Left forelimb (tissue), 1 donor: Measurements from ENCODE around the gene CNP.

Source experiments
- DNase-seq: peaks from one replicate; pipeline ENCODE4 v3.0.0-alpha.2; 2018; ENCODE audit warnings: low spot score

The CNP gene

DNA sequence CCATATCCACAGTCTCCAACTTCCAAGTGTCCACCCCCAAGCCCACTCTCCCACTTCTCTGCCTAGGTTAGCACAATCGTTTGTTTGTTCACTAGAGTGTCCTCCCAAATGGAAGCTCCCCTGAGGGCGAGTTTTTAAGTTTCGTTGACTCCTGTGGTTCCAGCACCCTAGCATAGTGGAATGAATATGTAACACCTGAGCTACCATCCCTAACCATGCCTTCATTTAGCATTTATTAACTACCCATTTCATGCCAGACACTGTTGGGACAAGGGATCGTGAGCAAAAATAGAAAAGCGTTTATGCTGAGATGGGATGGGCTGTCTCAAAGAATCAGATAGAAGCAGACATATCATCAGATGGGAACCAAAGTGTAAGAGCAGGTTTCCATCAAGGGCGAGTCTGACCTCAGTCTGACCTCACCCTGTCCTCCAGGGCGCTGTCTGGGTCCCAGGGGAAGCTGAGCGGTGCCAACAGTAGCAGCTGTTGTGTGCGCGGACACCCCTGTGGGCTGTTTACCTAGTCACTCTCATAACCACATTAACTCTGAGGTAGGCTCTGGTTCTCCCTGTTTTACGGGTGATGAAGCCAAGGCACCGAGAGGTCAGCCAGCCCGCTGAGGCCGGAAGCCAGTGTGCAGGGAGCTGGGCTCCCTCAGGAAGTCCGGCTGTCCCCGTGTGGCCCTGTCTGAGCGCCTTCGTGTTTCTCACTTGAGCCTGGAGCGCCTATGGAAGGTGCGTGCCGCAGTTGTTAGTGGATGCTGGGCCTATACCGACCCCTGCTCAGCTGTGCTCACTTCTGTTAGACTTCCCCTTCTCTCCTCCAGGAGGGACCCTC lies 6.2 kb downstream of the CNP start:
- DNase-seq, result no peak

DNA sequence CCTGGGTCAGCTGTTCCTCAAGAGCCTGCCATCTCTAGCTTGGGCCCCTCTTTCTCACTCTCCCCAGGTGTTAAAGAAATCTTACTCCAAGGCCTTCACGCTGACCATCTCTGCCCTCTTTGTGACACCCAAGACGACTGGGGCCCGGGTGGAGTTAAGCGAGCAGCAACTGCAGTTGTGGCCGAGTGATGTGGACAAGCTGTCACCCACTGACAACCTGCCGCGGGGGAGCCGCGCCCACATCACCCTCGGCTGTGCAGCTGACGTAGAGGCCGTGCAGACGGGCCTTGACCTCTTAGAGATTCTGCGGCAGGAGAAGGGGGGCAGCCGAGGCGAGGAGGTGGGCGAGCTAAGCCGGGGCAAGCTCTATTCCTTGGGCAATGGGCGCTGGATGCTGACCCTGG lies 6.8 kb downstream of the CNP start:
- no peak for DNase-seq

DNA sequence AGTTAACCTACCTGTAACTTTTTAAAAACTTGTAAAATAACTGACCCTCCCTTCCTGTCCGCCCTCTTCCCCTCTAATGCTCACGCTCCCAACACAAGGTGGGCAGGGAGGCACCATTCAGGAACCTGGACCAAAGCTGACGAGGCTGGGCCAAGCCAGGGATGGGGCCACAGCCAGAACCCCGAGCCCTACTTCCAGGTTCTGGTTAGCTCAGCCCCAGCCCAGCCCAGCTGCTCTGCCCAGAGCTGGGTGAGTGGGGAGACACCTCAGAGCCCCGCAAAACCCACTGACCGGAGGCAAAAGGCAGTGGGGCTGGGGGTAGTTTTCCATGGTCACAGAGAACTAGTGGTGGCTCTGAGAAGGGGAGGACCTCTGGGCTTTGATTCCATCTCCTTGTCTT lies 7.4 kb downstream of the CNP start:
- no peak for DNase-seq

DNA sequence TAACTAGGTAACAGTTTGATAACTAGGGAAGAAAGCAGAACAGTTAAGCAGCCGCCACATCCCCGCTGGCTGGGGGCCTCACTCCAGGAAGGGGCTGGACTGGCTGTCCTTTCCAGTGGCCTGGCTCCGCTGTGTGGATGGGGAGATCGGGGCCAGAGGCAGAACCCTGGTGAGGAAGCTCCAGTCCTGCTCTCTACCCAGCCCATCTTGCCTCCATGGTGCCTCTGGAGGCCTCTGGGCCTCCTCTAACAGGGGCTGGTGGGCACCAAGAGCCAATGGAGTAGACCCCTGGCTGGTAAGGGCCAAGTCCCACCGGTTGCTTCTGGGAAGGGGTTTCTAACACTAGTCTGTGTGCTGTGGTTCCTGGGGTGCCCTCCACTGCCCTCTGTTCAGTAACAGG lies 8.1 kb downstream of the CNP start:
- DNase-seq, result no peak

DNA sequence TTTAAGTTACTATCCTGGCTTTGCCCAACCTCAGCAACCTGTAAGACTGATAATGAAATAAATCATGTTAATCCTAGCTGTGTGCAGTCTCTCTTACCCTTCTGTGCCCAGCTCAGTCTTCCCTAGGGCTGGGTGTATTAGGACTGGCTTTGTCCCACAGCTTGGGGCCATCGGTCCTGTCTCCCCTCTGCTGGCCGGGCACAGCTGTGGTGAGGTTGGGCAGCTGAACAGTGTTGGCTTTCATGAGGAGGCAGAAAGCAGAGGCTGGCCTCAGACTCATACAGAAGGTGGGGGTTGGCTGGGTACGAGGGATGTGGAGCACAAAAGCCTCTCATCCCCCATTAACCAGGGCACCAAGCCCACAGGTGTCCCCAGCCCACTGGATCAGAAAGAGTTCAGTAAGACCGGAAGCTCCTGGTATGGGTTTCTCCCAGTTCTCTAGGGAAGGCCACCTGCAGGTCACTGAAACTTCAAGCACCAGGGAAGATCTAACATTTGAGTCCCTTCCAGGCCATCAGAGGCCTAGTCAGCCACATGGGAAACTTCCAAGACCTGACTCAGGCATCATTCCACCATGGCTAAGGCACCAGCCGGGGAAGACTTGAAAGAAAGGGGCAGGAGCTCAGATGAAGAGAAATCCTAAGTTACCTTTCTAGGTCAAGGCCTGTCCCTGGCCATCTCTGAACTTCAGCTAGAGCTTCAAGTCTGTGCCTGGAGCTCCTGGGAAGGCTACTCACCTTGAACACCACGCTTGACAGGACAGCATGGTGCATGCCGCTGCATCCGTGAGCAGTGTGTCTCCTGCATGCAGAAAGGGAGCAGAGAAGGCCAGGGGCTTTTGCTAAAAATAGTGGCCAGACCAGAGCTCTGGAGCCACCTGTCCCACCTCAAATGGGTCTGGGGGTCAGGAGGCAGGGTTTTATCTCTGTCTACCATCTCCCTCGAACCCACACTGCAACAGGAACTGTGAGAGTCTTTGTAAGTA lies 8.8 kb downstream of the CNP start:
- no peak for DNase-seq

DNA sequence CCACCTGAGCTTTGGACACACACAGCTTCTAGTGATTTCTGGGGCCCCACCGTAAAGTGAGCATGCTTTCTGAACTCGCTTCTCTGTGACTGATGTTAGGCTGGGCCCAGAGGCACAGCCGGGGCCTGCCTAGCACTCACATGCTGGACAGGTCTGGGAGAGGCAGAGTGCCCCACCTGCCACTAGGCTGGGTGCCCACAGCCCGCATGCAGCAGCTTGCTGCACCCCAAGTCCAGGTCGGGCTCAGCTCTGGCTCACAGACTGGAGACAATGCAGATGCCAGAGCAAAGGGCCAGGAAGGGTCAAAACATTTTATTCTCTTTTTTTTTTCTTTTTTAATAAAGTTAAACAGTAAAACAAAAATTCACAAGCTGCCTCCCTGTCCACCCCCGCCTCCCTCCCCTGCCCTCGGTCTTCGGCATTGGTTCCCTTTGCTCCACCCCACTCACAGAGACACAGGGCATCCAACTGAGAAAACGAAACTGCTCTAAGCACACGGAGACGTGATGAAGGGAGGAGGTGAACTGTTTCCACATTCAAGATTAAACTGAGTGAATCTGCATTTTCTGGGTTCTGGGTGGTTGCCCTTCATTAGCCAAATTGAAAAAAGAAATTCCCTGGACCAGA lies 9.7 kb downstream of the CNP start:
- no peak for DNase-seq

DNA sequence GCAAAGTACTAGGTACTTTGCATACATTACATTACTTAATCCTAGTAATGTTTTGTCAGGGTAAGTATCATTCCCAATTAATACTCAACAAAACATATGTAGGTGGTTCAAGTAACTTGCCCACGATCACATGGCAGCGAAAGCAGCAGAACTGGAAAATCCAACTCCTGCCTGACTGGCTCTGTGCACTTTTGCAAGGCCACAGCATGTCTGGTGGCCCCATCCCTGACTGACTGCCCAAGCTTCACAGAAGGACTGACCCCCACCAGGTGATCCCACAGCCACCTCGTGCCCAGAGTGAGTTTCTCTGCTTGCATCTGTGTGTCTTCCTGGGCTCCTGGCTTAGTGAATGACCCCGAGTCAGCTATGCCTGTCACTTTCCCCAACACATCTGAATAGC lies 11.4 kb downstream of the CNP start:
- DNase-seq, result no peak

DNA sequence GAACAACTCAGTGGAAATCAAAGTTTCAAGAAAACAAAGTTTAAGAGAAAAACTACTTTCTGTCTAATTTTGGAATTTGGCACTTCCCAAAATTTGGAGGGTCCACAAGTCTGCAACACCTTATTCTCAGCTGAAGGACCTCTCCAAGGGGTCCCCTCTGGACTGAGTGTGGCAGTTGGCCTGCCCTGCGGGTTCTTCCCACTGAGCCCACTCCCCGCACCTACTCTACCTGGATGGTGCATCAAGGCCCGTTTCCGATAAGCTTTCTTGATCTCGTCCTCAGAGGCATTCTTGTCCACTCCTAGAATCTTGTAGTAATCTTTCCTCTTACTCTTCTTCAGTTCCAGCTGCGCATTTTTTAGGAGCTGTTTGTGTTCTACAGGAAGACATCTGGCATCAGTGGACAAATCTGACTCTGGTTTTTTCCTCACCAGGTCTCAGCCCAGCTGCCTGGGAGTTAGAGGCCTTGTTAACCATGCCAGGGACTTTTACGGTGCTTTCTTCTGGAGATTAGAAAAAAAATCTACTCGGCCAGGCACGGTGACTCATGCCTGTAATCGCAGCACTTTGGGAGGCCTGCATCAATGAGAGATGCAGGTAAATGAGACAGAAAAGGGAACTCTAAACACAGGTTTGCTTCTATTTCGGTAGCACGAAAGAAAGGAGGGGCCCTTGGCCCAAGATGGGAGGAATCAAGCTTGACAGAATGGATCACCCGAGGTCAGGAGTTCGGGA lies 15.6 kb downstream of the CNP start:
- DNase-seq, result no peak

DNA sequence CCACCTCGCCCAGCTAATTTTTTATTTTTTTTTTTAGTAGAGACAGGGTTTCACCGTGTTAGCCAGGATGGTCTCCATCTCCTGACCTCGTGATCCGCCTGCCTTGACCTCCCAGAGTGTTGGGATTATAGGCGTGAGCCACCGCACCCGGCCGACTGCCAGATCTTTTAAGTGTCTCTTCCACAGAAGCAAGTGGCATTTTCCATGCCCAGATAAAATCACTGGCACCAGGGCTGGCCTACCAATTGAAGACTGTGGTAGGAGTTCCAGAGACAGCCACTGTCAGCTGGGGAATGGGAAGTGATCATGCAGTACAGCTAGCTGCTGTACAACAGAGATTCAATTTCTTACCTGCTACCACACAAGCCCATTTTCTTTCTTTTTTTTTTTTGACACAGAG lies 17.9 kb downstream of the CNP start:
- DNase-seq, result no peak

DNA sequence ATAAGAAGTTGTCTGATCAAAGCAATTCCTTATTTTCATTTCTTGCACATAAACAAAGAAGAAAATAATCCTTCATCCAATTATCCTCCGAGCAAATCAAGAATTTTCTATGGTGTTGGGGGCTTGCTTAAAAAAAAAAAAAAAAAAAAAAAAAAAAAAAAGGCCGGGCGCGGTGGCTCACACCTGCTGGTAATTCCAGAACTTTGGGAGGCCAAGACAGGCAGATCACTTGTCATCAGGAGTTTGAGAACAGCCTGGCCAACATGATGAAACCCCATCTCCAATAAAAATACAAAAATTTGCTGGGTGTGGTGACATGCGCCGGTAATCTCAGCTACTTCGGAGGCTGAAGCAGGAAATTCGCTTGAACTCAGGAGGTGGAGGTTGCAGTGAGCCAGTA lies 19.3 kb downstream of the CNP start:
- no peak for DNase-seq

DNA sequence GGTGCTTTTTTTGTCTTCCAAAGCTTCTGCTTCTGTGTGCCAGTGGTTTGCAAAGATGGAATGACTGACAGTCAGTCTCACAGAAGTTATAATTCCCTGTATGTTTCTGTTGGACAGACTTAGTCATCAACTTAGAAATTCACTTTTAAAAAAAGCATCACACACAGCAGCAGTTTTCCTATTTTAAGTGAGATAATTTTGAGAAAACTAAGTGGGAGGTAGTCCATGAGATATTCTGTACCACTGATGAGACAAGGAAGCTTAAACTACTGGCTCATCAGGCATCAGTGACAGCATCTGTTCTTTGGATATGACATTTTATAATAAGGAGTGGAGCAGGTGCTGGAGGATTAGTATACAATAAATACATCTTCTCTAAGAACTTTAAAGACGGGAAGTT lies 20.0 kb downstream of the CNP start:
- no peak for DNase-seq

DNA sequence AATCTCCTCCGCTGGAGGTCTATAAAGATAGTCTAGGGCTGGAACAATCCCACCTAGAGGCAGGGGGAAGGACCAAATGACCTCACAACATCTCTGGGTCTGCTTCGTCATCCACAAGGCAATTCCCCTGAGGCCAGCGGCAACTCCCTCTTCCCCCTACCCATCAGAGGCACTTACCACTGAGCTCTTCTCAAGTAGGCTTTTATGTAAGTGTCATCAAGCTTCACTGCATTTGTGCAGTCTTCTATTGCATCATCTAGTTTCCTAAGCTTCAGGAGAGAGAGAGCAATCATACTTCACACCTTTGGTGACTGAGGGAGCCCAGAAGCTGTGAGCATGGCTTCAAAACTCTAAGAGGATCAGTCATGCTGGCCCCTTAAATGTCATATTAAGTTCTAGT lies 21.0 kb downstream of the CNP start:
- no peak for DNase-seq

DNA sequence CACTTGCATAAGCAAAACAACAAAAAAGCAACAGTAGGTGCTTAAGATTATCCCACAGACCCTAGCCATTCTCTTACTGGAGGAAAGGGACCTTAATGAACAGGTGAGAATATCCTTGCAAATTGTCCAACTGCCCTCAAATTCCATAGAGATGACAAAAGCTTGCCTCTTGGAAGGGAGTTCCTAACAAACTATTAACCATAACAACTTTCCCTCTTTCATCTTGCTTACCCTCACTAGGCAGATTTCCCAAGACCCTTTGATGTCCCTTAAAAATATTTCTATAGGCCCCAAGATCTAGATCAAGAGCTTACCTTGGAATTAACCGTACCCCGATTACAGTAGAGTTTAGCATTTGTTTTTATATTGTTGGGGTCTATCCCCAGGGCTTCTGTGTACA lies 21.8 kb downstream of the CNP start:
- DNase-seq, result no peak

DNA sequence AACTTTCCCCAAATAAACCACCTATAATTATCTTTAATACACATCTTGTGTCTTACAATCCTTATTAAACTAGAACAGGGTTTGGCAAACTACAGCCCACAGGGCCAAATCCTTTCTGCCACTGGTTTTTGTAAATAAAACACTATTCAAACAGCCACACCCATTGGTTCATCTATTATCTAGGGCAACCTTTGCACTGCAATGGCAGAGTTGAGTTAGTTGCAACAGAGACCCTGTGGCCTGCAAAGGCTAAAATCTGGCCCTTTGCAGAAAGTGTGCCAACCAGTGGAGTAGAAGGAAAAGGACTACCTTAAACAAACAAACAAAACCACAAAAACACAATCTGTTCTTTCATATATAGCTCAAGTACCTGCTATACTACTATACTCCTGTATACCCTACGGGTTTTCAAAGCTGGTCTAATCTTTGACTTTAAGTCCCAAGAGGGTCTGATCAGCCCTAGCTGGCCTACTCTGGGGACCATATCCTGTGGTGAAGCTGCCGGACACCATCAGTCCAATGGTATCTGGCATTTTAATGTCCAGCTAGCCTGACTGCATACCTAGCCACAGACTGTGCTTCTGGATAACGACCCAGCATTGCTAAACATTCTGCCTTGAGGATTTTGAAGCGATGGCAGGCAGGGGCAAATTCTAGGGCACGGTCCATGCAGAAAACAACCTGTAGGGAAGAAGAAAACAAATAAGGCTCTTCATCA lies 23.3 kb downstream of the CNP start:
- no peak for DNase-seq

DNA sequence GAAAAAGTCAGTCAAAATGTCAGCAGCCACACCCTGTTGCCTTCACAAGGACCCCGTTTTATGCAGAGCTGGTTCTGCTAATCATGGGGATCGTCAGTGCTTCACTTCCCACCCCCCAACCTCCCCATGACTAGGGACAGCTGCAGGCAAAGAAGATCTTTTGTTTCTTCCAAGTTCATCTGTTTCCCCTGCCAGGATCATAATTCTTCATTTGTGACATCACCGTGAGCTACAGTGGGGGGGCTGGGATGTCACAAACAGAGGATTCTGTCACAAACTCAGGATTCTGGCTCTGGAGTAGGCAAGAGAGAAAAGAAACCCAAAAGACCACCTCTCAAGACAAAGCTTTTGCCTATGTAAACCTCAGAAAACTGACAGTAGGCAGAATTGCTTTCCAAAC lies 26.0 kb downstream of the CNP start:
- DNase-seq, result no peak

DNA sequence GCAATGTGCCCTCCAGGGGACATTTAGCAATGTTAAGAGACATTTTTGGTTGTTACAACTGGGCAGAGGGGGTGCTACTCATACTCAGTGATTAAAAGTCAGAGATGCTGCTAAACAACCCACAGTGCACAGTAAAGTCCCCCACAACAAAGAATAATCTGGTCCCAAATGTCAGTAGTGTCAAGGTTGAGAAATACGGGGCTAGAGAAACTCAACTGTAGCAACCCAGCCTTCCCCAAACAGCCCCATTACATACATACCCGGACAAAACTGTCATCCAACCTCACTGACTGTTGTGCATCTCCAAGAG lies 30.2 kb downstream of the CNP start:
- no peak for DNase-seq

DNA sequence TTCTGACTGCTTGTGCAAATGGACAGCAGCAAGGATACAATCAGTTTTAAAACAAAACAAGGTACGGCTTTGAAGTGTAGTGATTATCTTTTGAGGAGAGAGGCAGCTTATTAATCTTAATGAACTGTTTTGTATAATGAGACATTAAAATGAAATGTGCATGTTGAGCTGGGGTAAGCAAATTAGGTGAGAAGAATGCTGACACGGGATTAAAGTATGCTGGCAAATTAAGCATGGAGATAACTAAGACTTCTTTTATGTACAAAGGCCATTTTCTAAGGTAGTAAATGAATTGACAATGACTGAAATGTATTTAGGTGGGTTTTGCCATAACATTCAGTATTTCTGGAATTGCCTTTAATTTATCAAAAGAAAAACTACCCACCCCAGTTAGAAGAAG lies 31.9 kb downstream of the CNP start:
- DNase-seq, result no peak

DNA sequence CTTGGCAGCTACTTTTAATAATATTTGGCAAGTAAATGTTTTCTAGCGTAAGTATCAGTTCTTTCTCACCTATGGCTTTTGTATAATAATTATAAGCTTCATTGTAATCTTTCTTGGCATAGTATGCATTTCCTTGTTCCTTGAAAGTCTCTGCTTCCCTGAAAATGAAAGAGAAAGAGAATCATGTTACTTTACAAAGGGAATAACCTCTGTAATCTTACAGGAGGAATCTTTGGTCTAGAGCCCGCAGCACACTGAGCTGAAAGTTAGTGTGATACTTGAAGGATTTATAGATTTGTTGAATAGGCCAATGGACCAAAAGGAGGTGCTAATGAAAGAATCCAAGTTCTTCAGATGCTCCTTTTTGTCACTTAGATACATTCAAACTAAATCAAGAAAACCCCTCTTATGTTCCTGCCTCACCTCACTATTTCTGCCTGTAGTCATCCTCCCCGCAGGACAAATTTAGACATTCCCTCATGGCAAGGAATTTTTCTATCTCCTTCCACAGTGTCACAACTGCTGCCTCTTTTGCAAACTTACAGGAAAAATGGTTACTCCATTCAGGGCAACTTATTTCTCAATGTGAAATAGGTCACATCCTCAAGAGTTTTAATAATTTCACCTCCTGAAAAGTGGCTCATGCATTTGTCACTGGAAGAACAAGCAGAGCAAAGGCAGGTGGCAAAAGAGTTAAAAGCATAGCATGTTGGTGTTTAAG lies 34.0 kb downstream of the CNP start:
- DNase-seq, result no peak

DNA sequence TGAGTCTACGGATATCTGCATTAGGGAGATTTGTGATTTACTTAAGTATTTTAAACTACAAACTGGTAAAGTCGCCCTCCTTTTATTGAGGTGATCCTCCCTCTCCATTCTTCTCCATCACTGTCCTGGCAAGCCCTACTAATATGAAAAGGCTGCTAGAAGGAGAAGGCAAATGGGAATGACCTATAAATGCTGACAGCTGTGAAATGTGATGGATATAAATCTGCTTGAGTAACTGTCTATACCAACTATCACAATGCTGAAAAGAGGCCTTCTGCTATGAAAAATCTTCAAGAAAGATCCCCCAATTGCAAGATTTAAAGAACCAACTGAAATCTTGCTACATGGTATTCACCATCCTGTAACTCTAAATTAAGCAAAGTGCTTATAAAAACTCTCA lies 35.1 kb downstream of the CNP start:
- DNase-seq, result no peak

DNA sequence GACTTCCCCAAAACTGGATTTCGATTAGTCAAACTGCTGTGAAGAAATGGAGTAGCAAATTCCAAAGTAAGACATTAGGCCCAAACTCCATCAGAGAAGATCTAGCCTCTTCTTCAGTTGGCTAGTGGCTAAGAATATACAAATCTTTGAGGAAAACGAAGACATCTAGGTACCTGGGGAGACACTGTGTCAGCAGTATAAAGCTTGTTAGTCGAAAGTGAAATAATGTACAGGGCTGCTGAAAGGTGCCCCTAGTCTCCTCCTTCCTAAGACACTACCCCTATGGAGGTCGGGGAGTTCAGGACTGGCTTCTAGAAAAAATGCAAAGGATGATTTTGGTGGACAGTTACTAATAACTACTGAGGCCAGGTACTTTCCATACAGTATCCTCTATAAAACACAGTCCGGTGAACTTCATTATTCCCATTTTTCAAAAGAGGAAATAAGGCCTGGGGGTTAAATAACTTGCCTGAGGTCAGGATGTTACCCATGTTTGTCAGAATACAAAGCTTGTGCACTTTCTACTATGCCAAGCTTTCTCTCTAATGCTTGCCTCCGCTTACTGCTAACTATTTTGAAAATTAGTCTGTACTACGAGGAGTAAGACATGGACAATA lies 35.7 kb downstream of the CNP start:
- DNase-seq, result no peak
